ENCODE data around the gene NFATC4. TPM values are rescaled to one million over a fixed set of nuclear protein-coding genes. Genes with fewer than 3 reads are reported as not detected.

The NFATC4 gene
- total RNA-seq, 4 donors from 2014 or later, result 58.6 to 132 (median 99.1) TPM

GRCh38 chr14:24334431-24335291 lies 33.3 kb upstream of the NFATC4 start, which contains the start of gene ADCY4:
Gene ADCY4, minus strand, starts transcription at chr14:24335071. Its CDS starts 419 bp downstream, at chr14:24334652.
- DNase-seq (ENCODE audit: low spot score in 2 of 2), result no peak
- TF ChIP-seq POLR2A (IDR thresholded peaks at IDR 0.05) (no peak), CTCF (IDR thresholded peaks at IDR 0.05) (no peak), EP300 (IDR thresholded peaks at IDR 0.05) (no peak)
- 4 to 8% methylated on average over 25 to 53 of the region's 65 CpGs for WGBS, 2 donors
- peaks cover 0 to 73% of the 10 kb centered on the region in 2 donors for H3K27me3 ChIP-seq
- peaks cover 0 to 56% (median 32%) of the 10 kb centered on the region in 4 donors for H3K4me1 ChIP-seq
- H3K4me3 ChIP-seq, result peak within 1 kb of the TSS; percentile 9 to 47 (median 23)
- H3K36me3 ChIP-seq, result no peaks in the 10 kb centered on the region
- peak within 1 kb of the TSS in 2 of 4 donors; percentile 53 to 55 for H3K27ac ChIP-seq
- no peaks in the 10 kb centered on the region for H3K9me3 ChIP-seq

GRCh38 chr14:24335461-24336171 lies 32.4 kb upstream of the NFATC4 start:
- Histone ChIP-seq H3K4me1 (peaks cover 0 to 57% (median 32%) of the 10 kb centered on the region in 4 donors), H3K36me3 (no peaks in the 10 kb centered on the region), H3K9me3 (no peaks in the 10 kb centered on the region), H3K4me3 (peak overlapping the region in 1 of 4 donors; percentile 47), H3K27me3 (peaks cover 0 to 83% of the 10 kb centered on the region in 2 donors), H3K27ac (peak overlapping the region in 2 of 4 donors; percentile 53 to 55)
- DNase-seq (ENCODE audit: low spot score in 2 of 2), result no peak
- WGBS, 2 donors, result 67 to 72% methylated on average over 11 to 12 of the region's 12 CpGs
- TF ChIP-seq POLR2A (IDR thresholded peaks at IDR 0.05) (no peak), EP300 (IDR thresholded peaks at IDR 0.05) (peak in 1 of 2 donors; percentile 22), CTCF (IDR thresholded peaks at IDR 0.05) (no peak)

- Histone ChIP-seq H3K4me1 (peaks cover 0 to 50% (median 29%) of the 10 kb centered on the region in 4 donors), H3K4me3 (no peak overlapping the region), H3K27ac (no peak overlapping the region), H3K27me3 (peaks cover 0 to 83% of the 10 kb centered on the region in 2 donors), H3K9me3 (no peaks in the 10 kb centered on the region), H3K36me3 (no peaks in the 10 kb centered on the region)
- TF ChIP-seq POLR2A (IDR thresholded peaks at IDR 0.05) (no peak), CTCF (IDR thresholded peaks at IDR 0.05) (no peak), EP300 (IDR thresholded peaks at IDR 0.05) (no peak)
- WGBS, 2 donors, result 72 to 92% methylated on average over 7 of the region's 7 CpGs
- DNase-seq (ENCODE audit: low spot score in 2 of 2), result no peak
These were observed 30.7 kb upstream of the NFATC4 start for GRCh38 chr14:24337144-24337823.

GRCh38 chr14:24337824-24338175 lies 30.2 kb upstream of the NFATC4 start:
- WGBS, 2 donors, result 88 to 93% methylated on average over 8 of the region's 8 CpGs

GRCh38 chr14:24338843-24339242 lies 29.1 kb upstream of the NFATC4 start:
- H3K4me3 ChIP-seq, result peak overlapping the region in 2 of 4 donors; percentile 48 to 51
- H3K4me1 ChIP-seq, result peaks cover 0 to 35% (median 14%) of the 10 kb centered on the region in 4 donors
- H3K9me3 ChIP-seq, result no peaks in the 10 kb centered on the region
- no peak for TF ChIP-seq EP300 (IDR thresholded peaks at IDR 0.05)
- TF ChIP-seq POLR2A (IDR thresholded peaks at IDR 0.05), result no peak
- no peak for TF ChIP-seq CTCF (IDR thresholded peaks at IDR 0.05)
- H3K27ac ChIP-seq, result no peak overlapping the region
- no peak for DNase-seq (ENCODE audit: low spot score in 2 of 2)
- 79 to 80% methylated on average over 9 to 14 of the region's 14 CpGs for WGBS, 2 donors
- H3K36me3 ChIP-seq, result no peaks in the 10 kb centered on the region
- peaks cover 0 to 68% of the 10 kb centered on the region in 2 donors for H3K27me3 ChIP-seq

More at GRCh38 chr14:24337824-24338175, 30.2 kb upstream of the NFATC4 start:
- no peak overlapping the region for H3K4me3 ChIP-seq
- no peak for TF ChIP-seq POLR2A (IDR thresholded peaks at IDR 0.05)
- peaks cover 0 to 78% of the 10 kb centered on the region in 2 donors for H3K27me3 ChIP-seq
- no peak overlapping the region for H3K27ac ChIP-seq
- H3K36me3 ChIP-seq, result no peaks in the 10 kb centered on the region
- peaks cover 0 to 45% (median 24%) of the 10 kb centered on the region in 4 donors for H3K4me1 ChIP-seq
- no peak for DNase-seq (ENCODE audit: low spot score in 2 of 2)
- no peaks in the 10 kb centered on the region for H3K9me3 ChIP-seq

Measured in tibial nerve (tissue), 4 donors.